ENCODE results near the gene ATP6V0A4.

DNA sequence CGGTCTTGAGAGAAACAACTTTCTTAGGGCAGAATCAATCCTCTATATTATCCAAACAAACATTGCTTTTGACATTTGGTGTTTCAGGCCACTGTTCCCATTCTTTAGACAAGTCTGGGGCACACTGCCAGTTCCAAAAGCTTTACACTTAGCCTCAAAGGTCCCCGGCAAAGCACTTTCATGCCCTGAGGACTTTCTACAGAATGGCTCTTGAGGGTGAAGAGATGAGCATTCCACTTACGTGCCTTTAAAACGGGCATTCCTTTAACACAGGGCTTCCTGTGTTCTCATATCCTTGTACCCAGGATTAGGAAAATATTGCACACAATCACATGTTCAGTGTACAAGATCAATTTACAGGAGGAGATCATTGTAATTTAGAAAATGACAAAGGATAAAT, 13.3 kb downstream of the ATP6V0A4 start:
- TF ChIP-seq CTCF (IDR thresholded peaks at IDR 0.05; ENCODE audit: insufficient read depth, low read length, poor library complexity, severe bottlenecking) (no peak), EZH2phosphoT487 (conservative IDR thresholded peaks at IDR 0.05; ENCODE audit: low read length) (no peak)
